H1 (cell line): ENCODE measurements around the gene KIAA0040. TPM values are rescaled to one million over a fixed set of nuclear protein-coding genes. Genes with fewer than 3 reads are reported as not detected.

ENCODE experiments used
- ATF2 ChIP-seq: IDR thresholded peaks from 2 replicates; pipeline ENCODE4 v1.6.1; 2012; ENCODE audit warnings: low read length, inconsistent platforms
- CREB1 ChIP-seq: IDR thresholded peaks from 2 replicates; pipeline ENCODE4 v1.6.1; 2012; ENCODE audit warnings: inconsistent platforms
- SIX5 ChIP-seq: IDR thresholded peaks from 2 replicates; pipeline ENCODE4 v1.6.1; 2011; ENCODE audit warnings: mild to moderate bottlenecking, low read depth, low read length
- USF2 ChIP-seq: IDR thresholded peaks from 2 replicates; pipeline ENCODE4 v1.6.1; 2011; ENCODE audit warnings: low read length, improper control_type of control experiment
- polyA plus RNA-seq, 7 experiments: library from polyadenylated mRNA; depleted of rRNA in 3 of 7; stranded (reverse) in 5 of 7; unstranded in 2 of 7; fragments of >200 nt in 5 of 7; fragments of 200-250 nt in 2 of 7; gene quantifications; 1 replicate in 5 of 7; 2 replicates in 1 of 7; 4 replicates in 1 of 7; pipeline versions ENCODE4 v1.2.1 to v1.2.3, GENCODE V29; 2011 to 2013; ENCODE audit warnings: missing spikeins in 2 of 7, mixed read lengths in 2 of 7
- total RNA-seq: library from RNA; stranded (reverse); fragmentation: NEBNext Ultra II Directional; extraction: Animal tissue kit (Norgen Biotek cat#: 25700); gene quantifications from 2 replicates; pipeline ENCODE4 v1.2.1, GENCODE V29; 2021

Gene KIAA0040
- total and polyA plus RNA-seq, 2 of the 8 experiments (the other 6 are each of a cell fraction or from before 2014, with no cell fraction given) = 11.0 to 14.1 TPM

GRCh38 chr1:175179837-175180590 is 12.6 kb downstream of the KIAA0040 start (continued):
- TF ChIP-seq USF2 (no peak), ATF2 (no peak), CREB1 (no peak), SIX5 (no peak)
